ENCODE measurements around the gene ITPR1.

GRCh38 chr3:4517643-4518311, 24.6 kb downstream of the ITPR1 start:
- TF ChIP-seq POLR2AphosphoS5 (IDR thresholded peaks at IDR 0.05; ENCODE audit: low read depth) (no peak), CTCF (conservative IDR thresholded peaks at IDR 0.05; ENCODE audit: low read depth in 2 of 2) (no peak), EZH2 (IDR thresholded peaks at IDR 0.05; ENCODE audit: low read depth, unreplicated experiment) (no peak), REST (IDR thresholded peaks at IDR 0.05; ENCODE audit: unreplicated experiment) (no peak), ETS1 (IDR thresholded peaks at IDR 0.05) (no peak), CREB1 (CRISPR knock-in tag; IDR thresholded peaks at IDR 0.05; ENCODE audit: low read depth) (no peak), NANOG (IDR thresholded peaks at IDR 0.05; ENCODE audit: borderline replicate concordance) (no peak)

Measured in GM23338 (cell line).